Psoas muscle (tissue), 8 donors: Measurements from ENCODE around the gene MAMLD1. TPM values are rescaled to one million over a fixed set of nuclear protein-coding genes. Genes with fewer than 3 reads are reported as not detected.

ENCODE experiments used
- ATAC-seq, 4 donors: fragments of 200-7000 bp; cut with Tn5 transposase; one replicate each; pipeline ENCODE4 v1.9.1; 2020; ENCODE audit warnings: moderate library complexity in 3 of 4, mild to moderate bottlenecking in 2 of 4
- DNase-seq, 2 donors: peaks; one replicate each; pipeline ENCODE4 v3.0.0-alpha.2; 2020
- H3K27ac ChIP-seq: fragments of 200-600 bp; one replicate; pipeline ENCODE4 v1.8.0; 2022
- H3K27me3 ChIP-seq, 3 donors: fragments of 200-600 bp in 1 of 3; one replicate each; pipeline versions ENCODE4 v1.6.1 to v1.8.0; 2013 to 2022; ENCODE audit warnings: low read length in 2 of 3, mild to moderate bottlenecking in 2 of 3, moderate library complexity in 1 of 3; ENCODE audit not compliant: insufficient read depth in 3 of 3
- H3K36me3 ChIP-seq, 2 donors: fragments of 200-600 bp in 1 of 2; one replicate each; pipeline versions ENCODE4 v1.6.1 to v1.8.0; 2013 to 2022; ENCODE audit warnings: low read depth in 1 of 2, mild to moderate bottlenecking in 1 of 2, moderate library complexity in 1 of 2; ENCODE audit not compliant: insufficient read depth in 1 of 2
- H3K4me1 ChIP-seq: fragments of 200-600 bp; one replicate; pipeline ENCODE4 v1.8.0; 2022
- H3K4me3 ChIP-seq: fragments of 200-600 bp; one replicate; pipeline ENCODE4 v1.8.0; 2022; ENCODE audit warnings: mild to moderate bottlenecking
- H3K9me3 ChIP-seq: fragments of 200-600 bp; one replicate; pipeline ENCODE4 v1.8.0; 2022
- CTCF ChIP-seq: fragments of 200-600 bp; IDR thresholded peaks from one replicate; pipeline ENCODE4 v1.8.0; 2022; ENCODE audit warnings: antibody characterized with exemption
- WGBS, 3 donors: extraction: QIAGEN DNeasy Blood & Tissue Kit; methylation state at CpG; one replicate each; pipeline versions ENCODE4 v1.1.6 to v1.1.7; 2013; 5-methylcytosine and 5-hydroxymethylcytosine counted together
- intact Hi-C, 2 donors: fragments of 100-400 bp; cut with DNase I; formaldehyde crosslinking; loops; one replicate each; pipeline versions ENCODE4 v1.11.0 to v1.14.2; 2022
- polyA plus RNA-seq, 3 donors: library from polyadenylated mRNA; stranded (reverse); fragments of 200-250 nt; gene quantifications; one replicate each; pipeline ENCODE4 v1.2.3, GENCODE V29; 2013
- total RNA-seq, 4 donors: library from RNA; stranded (reverse); fragmentation: NEBNext Ultra II Directional in 2 of 4; extraction: Animal tissue kit (Norgen Biotek cat#: 25700) in 2 of 4; gene quantifications; one replicate each; pipeline versions ENCODE4 v1.2.1 to v1.2.4, GENCODE V29; 2021 to 2023
- donor health status: healthy with polysubstance abuse.
- donor health status: DM: no; HTN: no; CAD: no; lungs with moderate emphysema.
- donor health status: Bipolar disorder and iron deficiency.
- donor health status: healthy.
- donor health status: DM: yes; HTN: yes; CAD: no.
- donor health status: DM: no; HTN: no; CAD: no.
- donor health status: DM: no; HTN: no; CAD: no.
- donor health status: DM: yes; HTN: yes; CAD: no.

MAMLD1 gene
- total and polyA plus RNA-seq, 7 donors: 1.3 to 4.5 (median 2.2) TPM

GRCh38 chrX:150409964-150410363 lies 46.8 kb downstream of the MAMLD1 start:
- intact Hi-C loops: no loop called here
- no peaks in the 10 kb centered on the region for H3K36me3 ChIP-seq
- H3K9me3 ChIP-seq: no peaks in the 10 kb centered on the region
- 32 to 60% (median 55%) methylated on average over 2 of the region's 2 CpGs for WGBS, 3 donors
- peaks cover 3% of the 10 kb centered on the region for H3K4me1 ChIP-seq
- ATAC-seq: no peak
- no peak for TF ChIP-seq CTCF
- H3K27ac ChIP-seq: no peak overlapping the region
- no peak overlapping the region for H3K4me3 ChIP-seq
- H3K27me3 ChIP-seq: no peaks in the 10 kb centered on the region
- no peak for DNase-seq

DNA sequence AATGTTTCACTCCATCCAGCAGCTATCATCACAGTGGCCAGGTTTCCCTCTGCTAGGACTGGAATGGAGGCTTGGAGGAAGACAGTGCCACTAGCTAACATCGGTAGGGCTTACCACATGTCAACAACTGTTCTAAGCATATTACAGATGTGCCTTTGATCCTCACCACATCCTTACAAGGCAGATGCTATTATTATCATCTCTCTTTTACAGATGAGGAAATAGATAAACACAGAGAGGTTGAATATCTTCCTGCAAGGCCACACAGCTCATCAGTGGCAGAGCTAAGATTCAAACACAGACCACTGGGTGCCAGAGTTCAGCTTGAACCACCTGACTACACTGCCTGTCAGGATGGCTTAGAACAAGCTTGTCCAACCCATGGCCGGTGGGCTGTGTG lies 47.4 kb downstream of the MAMLD1 start:
- 52 to 55% (median 54%) methylated on average over 2 of the region's 2 CpGs for WGBS, 3 donors
- Histone ChIP-seq H3K27me3 (no peaks in the 10 kb centered on the region), H3K4me1 (peaks cover 3% of the 10 kb centered on the region), H3K9me3 (no peaks in the 10 kb centered on the region), H3K4me3 (no peak overlapping the region), H3K27ac (no peak overlapping the region), H3K36me3 (no peaks in the 10 kb centered on the region)
- ATAC-seq: no peak
- TF ChIP-seq CTCF: no peak
- intact Hi-C loops: no loop called here
- DNase-seq: no peak

DNA sequence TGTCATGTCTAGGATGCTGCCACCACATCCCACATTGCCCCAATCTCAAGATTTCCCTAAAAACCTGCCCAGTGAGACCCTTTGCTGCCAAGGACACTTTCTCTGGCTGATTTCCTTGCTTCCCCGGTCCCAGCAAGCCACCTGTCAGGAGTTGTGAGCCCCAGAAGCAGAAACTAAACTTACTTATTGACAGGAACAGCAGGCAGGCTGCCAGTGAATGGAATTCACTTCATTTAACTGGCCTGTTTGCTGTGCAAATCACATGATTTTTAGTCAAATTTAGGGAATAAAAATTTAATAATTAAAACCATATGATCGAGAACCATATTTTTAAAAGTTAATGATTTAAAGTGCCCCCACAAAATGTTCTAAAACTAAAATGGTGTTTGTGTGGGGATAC lies 48.5 kb downstream of the MAMLD1 start:
- intact Hi-C loops: no loop called here
- H3K9me3 ChIP-seq: no peaks in the 10 kb centered on the region
- H3K27me3 ChIP-seq: no peaks in the 10 kb centered on the region
- WGBS, 3 donors: 40 to 64% (median 54%) methylated on average over 2 of the region's 2 CpGs
- H3K4me1 ChIP-seq: peaks cover 3% of the 10 kb centered on the region
- H3K27ac ChIP-seq: no peak overlapping the region
- DNase-seq (no peak), ATAC-seq (no peak)
- TF ChIP-seq CTCF: no peak
- no peaks in the 10 kb centered on the region for H3K36me3 ChIP-seq
- H3K4me3 ChIP-seq: no peak overlapping the region

DNA sequence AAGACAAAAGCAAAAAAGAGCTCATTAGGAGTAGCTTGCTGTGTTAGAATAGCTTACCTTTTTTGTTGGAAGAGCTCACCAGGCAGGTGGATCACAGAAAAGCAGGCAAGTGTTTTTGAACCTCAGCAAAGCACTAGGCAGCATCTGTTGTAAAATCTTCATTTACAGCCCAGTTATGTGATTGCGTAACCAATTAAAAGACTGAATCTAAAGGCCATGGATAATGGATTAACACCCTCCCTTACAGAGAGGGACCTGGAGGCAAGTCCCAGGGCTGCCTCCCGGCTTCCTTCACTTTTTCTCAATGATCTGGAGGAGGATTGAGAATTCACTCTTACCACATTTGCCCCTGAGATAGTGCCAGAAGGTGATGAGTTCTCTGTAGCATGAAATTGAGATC lies 51.1 kb downstream of the MAMLD1 start:
- DNase-seq (no peak), ATAC-seq (no peak)
- TF ChIP-seq CTCF: no peak
- H3K36me3 ChIP-seq: no peaks in the 10 kb centered on the region
- H3K27ac ChIP-seq: no peak overlapping the region
- peaks cover 3% of the 10 kb centered on the region for H3K4me1 ChIP-seq
- H3K9me3 ChIP-seq: no peaks in the 10 kb centered on the region
- intact Hi-C loops: no loop called here
- 69 to 87% (median 79%) methylated on average over 2 of the region's 2 CpGs for WGBS, 3 donors
- no peaks in the 10 kb centered on the region for H3K27me3 ChIP-seq
- H3K4me3 ChIP-seq: no peak overlapping the region

GRCh38 chrX:150416469-150416868 lies 53.4 kb downstream of the MAMLD1 start:
- H3K4me3 ChIP-seq: no peak overlapping the region
- intact Hi-C loops: no loop called here
- no peak for ATAC-seq
- H3K36me3 ChIP-seq: no peaks in the 10 kb centered on the region
- TF ChIP-seq CTCF: no peak
- DNase-seq: no peak
- H3K27ac ChIP-seq: no peak overlapping the region
- no peaks in the 10 kb centered on the region for H3K4me1 ChIP-seq
- no peaks in the 10 kb centered on the region for H3K27me3 ChIP-seq
- H3K9me3 ChIP-seq: no peaks in the 10 kb centered on the region
- 85 to 89% (median 89%) methylated on average over 6 of the region's 6 CpGs for WGBS, 3 donors
